Measurements from ENCODE around the gene TRPM5.

Gene TRPM5

GRCh38 chr11:2402890-2403645 lies 41.2 kb downstream of the TRPM5 start:
- no peak for DNase-seq (ENCODE audit: low spot score)

- DNase-seq (ENCODE audit: low spot score), result no peak
These were observed 42.2 kb downstream of the TRPM5 start for GRCh38 chr11:2402106-2402505.

GRCh38 chr11:2401436-2401984 lies 42.8 kb downstream of the TRPM5 start:
- peak; percentile 13 for DNase-seq (ENCODE audit: low spot score)

- DNase-seq (ENCODE audit: low spot score), result peak; percentile 20
These were observed 43.4 kb downstream of the TRPM5 start for GRCh38 chr11:2400762-2401435.

- DNase-seq (ENCODE audit: low spot score), result peak; percentile 100
These were observed 44.1 kb downstream of the TRPM5 start, which contains the start of gene TSSC4 for GRCh38 chr11:2400069-2400761. Gene TSSC4 (plus strand): TSS chr11:2400750. CDS start chr11:2402634, 1,884 bp downstream.

GRCh38 chr11:2399488-2400068 lies 44.7 kb downstream of the TRPM5 start:
- peak; percentile 37 for DNase-seq (ENCODE audit: low spot score)

GRCh38 chr11:2398664-2399355 lies 45.5 kb downstream of the TRPM5 start:
- no peak for DNase-seq (ENCODE audit: low spot score)

GRCh38 chr11:2397005-2397404 lies 47.3 kb downstream of the TRPM5 start:
- DNase-seq (ENCODE audit: low spot score), result no peak

- DNase-seq (ENCODE audit: low spot score), result no peak
These were observed 47.8 kb downstream of the TRPM5 start for GRCh38 chr11:2396471-2396870.

- no peak for DNase-seq (ENCODE audit: low spot score)
These were observed 48.5 kb downstream of the TRPM5 start for GRCh38 chr11:2395856-2396255.

- DNase-seq (ENCODE audit: low spot score), result no peak
These were observed 49.0 kb downstream of the TRPM5 start for GRCh38 chr11:2395211-2395730.

GRCh38 chr11:2394818-2395105 lies 49.6 kb downstream of the TRPM5 start:
- DNase-seq (ENCODE audit: low spot score), result no peak

Data from RKO (cell line).